RPMI7951 (cell line): ENCODE data around the gene DOCK9. TPM values are rescaled to one million over a fixed set of nuclear protein-coding genes. Genes with fewer than 3 reads are reported as not detected.

ENCODE experiments used
- total RNA-seq: library from RNA; depleted of rRNA; stranded (reverse); fragments of >200 nt; shearing (Covaris generic); gene quantifications from 2 replicates; pipeline ENCODE4 v1.2.3, GENCODE V29; 2014; rRNA removed

DOCK9 gene
- total RNA-seq, 1 experiment from 2014 or later, result 36.9 TPM

Other genes with a start within 250 kb of the DOCK9 start
- gene SLC15A1, start 225.4 kb downstream of the DOCK9 start, total RNA-seq, result under 0.01 TPM in 1 of 2 replicates, not detected in the other
- 29.1 and 34.6 TPM in 2 replicates for gene UBAC2, start 222.8 kb upstream of the DOCK9 start, total RNA-seq